ENCODE data around the gene TPRN.

Gene TPRN

GRCh38 chr9:137224830-137225694 is 24.5 kb upstream of the TPRN start, which contains the start of gene CYSRT1:
CYSRT1 (plus strand) TSS chr9:137225174; CDS start chr9:137225622, 448 bp downstream.
- DNase-seq, result no peak

- peak; percentile 94 for DNase-seq
Measured at GRCh38 chr9:137223078-137223970, 22.8 kb upstream of the TPRN start.

- no peak for DNase-seq
Measured at GRCh38 chr9:137222190-137223077, 21.9 kb upstream of the TPRN start, which contains the start of gene RNF208. RNF208 (minus strand) TSS chr9:137222240; CDS start chr9:137221212, 1,028 bp downstream.

GRCh38 chr9:137221506-137222111 is 21.1 kb upstream of the TPRN start:
- DNase-seq, result no peak

GRCh38 chr9:137221095-137221505 is 20.6 kb upstream of the TPRN start:
- DNase-seq, result no peak

GRCh38 chr9:137220317-137221094 is 20.0 kb upstream of the TPRN start:
- DNase-seq, result no peak

- DNase-seq, result no peak
Measured at GRCh38 chr9:137219757-137220316, 19.3 kb upstream of the TPRN start.

GRCh38 chr9:137218754-137219271 is 18.3 kb upstream of the TPRN start:
- peak; percentile 70 for DNase-seq

GRCh38 chr9:137218212-137218753 is 17.7 kb upstream of the TPRN start:
- no peak for DNase-seq

- peak; percentile 77 for DNase-seq
Measured at GRCh38 chr9:137217276-137218211, 17.0 kb upstream of the TPRN start.

- DNase-seq, result peak; percentile 31
Measured at GRCh38 chr9:137216188-137216965, 15.8 kb upstream of the TPRN start.

- no peak for DNase-seq
Measured at GRCh38 chr9:137215196-137215986, 14.8 kb upstream of the TPRN start.

GRCh38 chr9:137214620-137215019 is 14.1 kb upstream of the TPRN start:
- no peak for DNase-seq

GRCh38 chr9:137213160-137214060 is 12.9 kb upstream of the TPRN start:
- no peak for DNase-seq

- no peak for DNase-seq
Measured at GRCh38 chr9:137212520-137212919, 12.0 kb upstream of the TPRN start.

- DNase-seq, result no peak
Measured at GRCh38 chr9:137211532-137211931, 11.0 kb upstream of the TPRN start.

All from NCI-H226 (cell line).